Frontal cortex (tissue), 4 donors: ENCODE results near the gene TBL1XR1. TPM values are rescaled to one million over a fixed set of nuclear protein-coding genes. Genes with fewer than 3 reads are reported as not detected.

Experiments used
- DNase-seq, 2 donors: peaks; one replicate each; pipeline ENCODE4 v3.0.0; 2012; ENCODE audit warnings: low spot score in 2 of 2
- FAIRE-seq: peaks from 2 replicates; lab custom pipeline; 2012; peaks lifted over from hg19 to GRCh38; lab: Jason Lieb, UNC
- small RNA-seq: library from RNA; depleted of rRNA; stranded (forward); fragments of <200 nt; gene quantifications from one replicate; pipeline ENCODE3, GENCODE V24; 2014
- total RNA-seq: library from RNA; depleted of rRNA; stranded (reverse); fragments of >200 nt; gene quantifications from one replicate; pipeline ENCODE4 v1.2.3, GENCODE V29; 2014
- donor health status: control.
- donor health status: control.
- donor health status: control.

Gene TBL1XR1
- total RNA-seq, 1 donor from 2014 or later, result 283 TPM

DNA sequence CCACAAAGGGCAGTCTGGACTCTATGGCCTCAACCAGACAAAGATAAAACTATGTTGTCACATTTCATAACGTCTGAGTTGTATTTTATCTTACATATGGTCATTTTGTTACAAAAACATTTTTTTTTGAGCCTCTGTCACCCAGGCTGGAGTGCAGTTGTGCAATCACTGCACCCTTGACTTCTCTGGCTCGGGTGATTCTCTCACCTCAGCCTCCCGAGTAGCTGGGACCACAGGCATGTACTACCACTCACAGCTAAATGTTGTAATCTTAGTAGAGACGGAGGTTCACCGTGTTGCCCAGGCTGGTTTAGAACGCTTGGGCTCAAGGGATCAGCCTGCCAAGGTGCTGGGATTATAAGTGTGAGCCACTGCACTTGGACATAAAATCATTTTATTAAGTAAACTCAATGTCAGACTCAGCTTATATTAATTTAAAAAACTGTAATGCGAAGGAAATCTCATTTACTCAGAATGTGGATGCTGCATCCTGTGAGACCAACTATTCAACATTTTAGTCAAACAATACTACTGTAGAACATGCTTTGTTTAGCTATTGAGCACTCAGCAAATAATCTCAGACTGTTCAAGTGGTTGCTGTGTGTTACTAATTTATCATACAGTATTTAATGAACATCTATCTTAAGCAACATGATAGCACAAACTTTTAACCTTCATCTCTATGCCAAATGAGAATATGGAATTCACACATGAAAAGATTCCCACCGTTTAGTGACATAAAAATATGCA, 209.2 kb downstream of the TBL1XR1 start:
- DNase-seq, result no peak
- FAIRE-seq, result no peak

DNA sequence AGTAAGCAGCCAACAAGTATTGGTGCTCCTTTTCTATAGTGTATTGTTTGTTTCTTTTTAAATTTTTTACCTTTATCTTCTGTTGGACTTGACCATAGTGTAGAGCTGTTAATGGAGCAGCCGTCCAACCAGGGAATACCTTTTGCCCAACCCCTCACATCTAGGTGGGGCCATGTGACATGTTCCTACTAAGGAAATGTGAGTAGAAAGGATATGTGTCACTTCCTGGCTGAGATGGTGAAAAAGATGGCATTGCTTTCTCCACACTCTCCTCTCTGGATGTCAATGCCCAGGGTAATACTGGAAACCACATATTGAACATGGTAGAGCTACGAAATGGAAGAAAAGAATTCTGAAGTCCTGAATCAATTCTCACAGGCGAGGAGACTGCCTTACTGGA, 218.8 kb downstream of the TBL1XR1 start:
- no peak for FAIRE-seq
- DNase-seq, result no peak

DNA sequence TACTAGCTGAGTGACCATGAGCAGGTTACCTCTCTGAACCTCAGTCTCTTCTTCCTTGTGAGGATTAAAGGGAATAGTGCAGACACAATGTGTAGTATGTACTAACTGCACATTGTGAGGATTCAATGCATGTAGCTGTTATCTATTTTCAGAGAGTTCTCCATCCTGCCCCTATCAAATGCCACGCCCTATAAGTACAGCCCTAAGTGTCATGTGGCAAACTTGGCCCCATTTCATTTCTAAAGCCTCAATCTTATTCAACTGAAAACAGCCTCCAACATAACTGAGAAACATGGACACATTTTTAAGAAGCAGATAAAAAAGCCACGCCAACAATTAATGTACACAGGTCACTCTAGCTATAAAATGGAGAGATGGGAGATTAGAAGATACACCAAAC, 220.0 kb downstream of the TBL1XR1 start:
- DNase-seq (no peak), FAIRE-seq (no peak)

DNA sequence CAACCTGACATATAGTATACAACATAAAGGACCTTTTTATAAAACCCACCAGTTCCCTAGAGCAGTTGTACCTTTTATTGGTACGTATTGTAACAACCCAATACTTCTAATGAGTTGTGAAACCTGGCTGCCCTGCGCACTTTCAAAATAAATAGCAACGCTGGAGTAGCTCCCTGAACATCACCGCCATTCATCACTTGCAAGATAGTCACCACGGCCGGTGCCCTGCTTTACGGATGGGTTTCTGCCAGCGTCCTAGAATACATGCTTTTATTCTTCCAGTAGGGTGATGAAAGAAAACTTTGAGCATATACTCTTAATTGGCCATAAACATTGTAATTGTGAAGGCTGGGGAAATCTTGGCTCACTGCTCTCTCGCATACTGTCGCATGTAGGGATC, 220.7 kb downstream of the TBL1XR1 start:
- FAIRE-seq (no peak), DNase-seq (no peak)

DNA sequence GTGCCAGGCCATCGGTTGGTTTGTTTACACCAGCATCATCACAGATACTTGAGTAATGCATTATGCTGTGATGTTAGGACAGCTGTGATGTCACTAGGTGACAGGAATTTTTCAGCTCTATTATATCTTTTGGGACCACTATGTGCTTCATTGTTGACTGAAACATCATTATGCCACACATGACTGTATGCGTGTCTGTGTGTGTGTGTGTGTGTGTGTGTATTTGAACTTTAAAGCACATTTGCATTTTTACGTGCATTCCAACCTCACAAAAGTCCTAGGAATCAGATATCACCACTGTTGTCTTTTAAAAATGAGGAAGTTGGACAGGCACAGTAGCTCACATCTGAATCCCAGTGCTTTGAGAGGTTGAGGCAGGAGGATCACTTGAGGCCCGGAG, 223.0 kb downstream of the TBL1XR1 start:
- DNase-seq, result no peak
- FAIRE-seq, result no peak

DNA sequence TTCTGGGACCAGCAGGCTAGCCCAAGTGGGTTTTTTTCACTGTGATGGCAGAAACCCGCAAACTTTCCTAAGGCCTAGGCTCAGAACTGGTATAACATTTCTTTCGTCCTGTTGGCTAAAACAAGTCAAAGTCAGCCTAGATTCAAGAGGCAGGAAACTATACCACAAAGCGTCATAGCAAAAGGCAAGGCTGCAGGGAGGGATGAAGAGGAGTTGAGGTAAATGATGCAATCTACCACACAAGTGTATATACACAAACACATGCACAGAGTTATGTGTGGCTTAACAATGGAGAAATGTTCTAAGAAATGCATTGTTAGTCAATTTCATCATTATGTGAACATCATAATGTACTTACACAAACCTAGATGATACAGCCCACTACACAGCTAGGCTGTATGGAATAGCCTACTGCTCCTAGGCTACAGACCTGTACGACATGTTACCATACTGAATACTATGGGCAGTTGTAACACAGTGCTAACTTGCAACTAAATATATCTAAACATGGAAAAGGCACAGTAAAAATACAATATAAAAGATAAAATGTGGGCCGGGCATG, 225.6 kb downstream of the TBL1XR1 start:
- no peak for DNase-seq
- FAIRE-seq, result no peak

DNA sequence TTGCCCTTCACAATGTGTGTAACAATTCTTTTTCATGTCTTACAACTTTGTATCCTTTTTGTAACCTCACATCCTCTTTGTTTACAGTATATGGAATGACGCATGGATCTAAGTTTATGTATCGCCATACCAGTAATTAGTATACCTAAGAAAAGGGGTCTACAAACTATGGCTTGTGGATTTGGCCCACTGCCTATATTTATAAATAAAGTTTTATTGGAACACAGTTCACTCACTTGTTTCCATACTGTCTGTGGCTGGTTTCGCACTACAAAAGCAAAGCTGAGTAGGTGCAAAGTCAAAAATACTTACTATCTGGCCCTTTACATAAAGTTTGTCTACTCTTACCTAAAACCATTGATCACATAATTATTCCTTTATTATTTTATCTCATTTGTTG, 226.5 kb downstream of the TBL1XR1 start:
- no peak for FAIRE-seq
- no peak for DNase-seq

DNA sequence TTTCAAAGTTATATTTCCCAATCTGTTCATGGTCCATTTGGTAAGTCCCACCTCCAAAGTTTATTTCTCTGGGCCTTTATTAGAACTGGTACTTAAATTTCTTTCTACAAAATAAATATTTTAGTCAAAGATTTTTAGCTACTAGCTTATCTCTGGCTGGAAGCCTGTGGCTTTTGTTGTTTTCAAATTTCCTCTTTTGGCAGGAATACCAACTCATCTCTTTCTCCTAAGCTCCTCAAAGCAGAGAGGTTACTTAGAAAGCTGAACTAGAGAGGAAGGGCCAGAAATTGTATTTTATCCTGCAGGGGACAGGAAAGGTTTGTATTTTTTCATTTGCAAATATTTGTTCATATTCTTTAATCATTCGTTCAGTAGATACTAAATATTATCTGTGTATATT, 227.8 kb downstream of the TBL1XR1 start:
- no peak for DNase-seq
- FAIRE-seq, result no peak

Small RNA genes within 50 kb of the gene (small RNA-seq; reads per million reads assigned to genes)
- not detected for gene RF00019
- not detected for gene RNU6-681P
